ENCODE measurements around the gene TTC28.
"Not testable (repeated sequence)": the region's sequence is repeated elsewhere in the genome, so short reads cannot be mapped to it uniquely, and the experiment has no call there.

The TTC28 gene

DNA sequence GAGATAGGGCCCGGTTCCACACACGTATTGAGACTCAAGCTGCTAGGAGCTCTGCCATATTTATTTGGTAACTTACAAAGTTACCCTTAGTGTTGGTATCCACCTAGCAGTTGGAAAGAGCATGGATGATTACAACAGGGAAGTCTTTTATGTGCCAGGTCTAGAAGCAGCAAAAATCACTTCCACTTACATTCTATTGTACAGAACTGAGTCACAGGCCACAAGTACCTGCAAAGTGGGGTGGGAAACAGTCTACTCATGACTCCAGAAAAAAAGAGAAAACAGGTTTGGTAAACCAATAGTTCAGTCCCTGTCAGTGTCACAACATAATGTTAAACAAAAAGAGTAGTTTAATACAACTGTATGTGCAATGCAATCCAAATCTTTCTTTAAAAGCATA, 480.9 kb downstream of the TTC28 start:
- TF ChIP-seq CTCF (IDR thresholded peaks at IDR 0.05; ENCODE audit: control extremely low read depth, extremely low read depth, low read depth, missing control alignments), result no peak
- ChIA-PET CTCF (no interaction called here), POLR2A (no interaction called here)
- DNase-seq (ENCODE audit: extremely low spot score), result no peak

GRCh38 chr22:28191571-28191970, 488.1 kb downstream of the TTC28 start:
- DNase-seq (ENCODE audit: extremely low spot score); POLR2A ChIA-PET: not testable (repeated sequence)

DNA sequence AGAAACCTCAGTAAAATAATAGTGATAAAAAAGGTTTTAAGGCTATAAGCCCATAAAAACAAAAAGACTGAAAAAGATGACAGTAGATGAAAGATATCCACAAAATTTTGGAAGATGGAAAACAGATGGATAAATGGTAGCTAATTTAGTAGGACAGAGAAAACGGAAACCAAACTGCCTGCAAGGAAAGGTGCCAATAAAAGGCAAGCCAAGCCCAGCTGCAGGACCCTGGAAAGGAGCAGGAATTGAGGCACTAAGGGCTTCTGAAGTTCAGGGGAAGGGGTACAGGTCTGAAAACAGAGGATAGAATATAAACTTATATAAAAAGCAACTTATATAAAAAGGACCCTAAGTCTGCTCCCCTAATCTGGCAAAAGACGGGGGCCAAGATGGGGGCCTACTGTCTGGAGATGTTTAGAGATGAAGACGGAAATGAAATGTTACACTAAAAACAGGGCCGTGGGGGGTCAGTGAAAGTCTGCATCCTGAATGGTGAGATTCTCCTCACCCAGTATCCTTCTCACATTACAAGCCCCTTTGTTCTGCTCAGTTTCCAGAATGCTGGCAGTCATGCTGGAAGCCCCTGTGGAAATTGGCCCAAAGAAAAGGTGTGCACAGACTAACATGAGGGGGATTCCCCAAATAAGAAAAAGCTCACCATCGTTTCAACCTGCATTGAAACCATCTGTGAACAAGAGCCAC, 491.3 kb downstream of the TTC28 start:
- ChIA-PET POLR2A (no interaction called here), CTCF (interaction anchor here (0.8 kb wide), 1 partner anchor 125 kb away, joined by 3 read pairs; no protein-coding TSS in a partner anchor)
- TF ChIP-seq CTCF (IDR thresholded peaks at IDR 0.05; ENCODE audit: control extremely low read depth, extremely low read depth, low read depth, missing control alignments), result no peak
- no peak for DNase-seq (ENCODE audit: extremely low spot score)

More at GRCh38 chr22:28191571-28191970, 488.1 kb downstream of the TTC28 start:
- CTCF ChIA-PET, result not testable (repeated sequence)

GRCh38 chr22:28187612-28188011, 492.0 kb downstream of the TTC28 start:
- ChIA-PET POLR2A (no interaction called here), CTCF (interaction anchor here (0.8 kb wide), 1 partner anchor 124 kb away, joined by 3 read pairs; no protein-coding TSS in a partner anchor)
- no peak for DNase-seq (ENCODE audit: extremely low spot score)
- no peak for TF ChIP-seq CTCF (IDR thresholded peaks at IDR 0.05; ENCODE audit: control extremely low read depth, extremely low read depth, low read depth, missing control alignments)

GRCh38 chr22:28186641-28187040, 493.0 kb downstream of the TTC28 start:
- POLR2A ChIA-PET, result no interaction called here
- CTCF ChIA-PET, result no interaction called here
- no peak for TF ChIP-seq CTCF (IDR thresholded peaks at IDR 0.05; ENCODE audit: control extremely low read depth, extremely low read depth, low read depth, missing control alignments)
- no peak for DNase-seq (ENCODE audit: extremely low spot score)

DNA sequence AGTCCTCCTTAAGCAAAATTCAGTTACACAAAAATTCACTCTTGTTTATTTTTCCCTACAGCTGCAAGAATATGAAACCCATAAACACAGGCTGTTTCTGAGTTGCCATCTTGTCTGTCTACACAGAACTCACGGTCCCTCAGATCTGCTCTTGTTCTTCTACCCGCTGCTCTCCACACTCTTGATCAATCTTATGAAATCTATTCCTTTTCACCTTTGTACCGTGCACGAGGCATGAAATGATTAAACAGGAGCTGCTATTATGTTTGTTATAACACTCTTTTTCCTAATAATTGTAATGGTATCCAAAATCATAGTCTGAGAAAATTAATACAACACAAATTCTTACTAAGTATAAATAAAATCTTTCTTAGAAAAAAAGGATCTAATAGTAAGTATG, 494.5 kb downstream of the TTC28 start:
- POLR2A ChIA-PET, result no interaction called here
- CTCF ChIA-PET, result interaction anchor here (1.0 kb wide), 1 partner anchor 12 kb away, joined by 5 read pairs; no protein-coding TSS in a partner anchor
- TF ChIP-seq CTCF (IDR thresholded peaks at IDR 0.05; ENCODE audit: control extremely low read depth, extremely low read depth, low read depth, missing control alignments), result no peak
- no peak for DNase-seq (ENCODE audit: extremely low spot score)

DNA sequence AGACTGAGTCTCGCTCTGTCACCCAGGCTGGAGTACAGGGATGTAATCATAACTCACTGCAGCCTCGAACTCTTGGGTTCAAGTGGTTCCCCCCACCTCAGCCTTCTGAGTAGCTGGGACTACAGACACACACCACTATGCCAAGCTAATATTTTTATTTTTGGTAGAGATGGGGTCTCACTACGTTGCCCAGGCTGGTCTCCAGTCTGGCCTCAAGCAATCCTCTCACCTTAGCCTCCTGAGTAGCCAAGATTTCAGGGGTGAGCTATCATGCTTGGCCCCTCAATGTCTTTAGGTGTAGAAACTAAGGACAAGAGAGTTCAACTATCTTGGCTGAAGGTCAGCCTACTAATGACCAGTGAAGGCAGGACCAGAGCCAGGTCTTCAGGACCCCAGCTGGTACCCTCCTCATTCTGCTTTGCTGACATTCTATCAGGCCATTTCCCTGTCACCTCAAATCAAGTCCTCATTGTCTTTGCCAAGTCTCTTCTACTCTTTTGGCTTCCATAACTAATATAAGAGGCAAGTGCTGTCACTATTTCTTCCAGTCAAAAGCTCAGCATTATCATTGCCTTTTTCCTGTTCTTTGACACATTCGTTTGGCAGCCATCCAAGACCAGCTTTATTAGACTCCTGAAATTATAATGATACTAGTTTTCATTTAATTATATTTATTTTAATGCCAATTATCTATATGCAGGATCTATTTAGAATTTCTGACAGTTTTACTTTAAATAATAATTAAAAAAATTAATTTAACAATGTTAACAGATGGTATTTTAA, 496.4 kb downstream of the TTC28 start:
- ChIA-PET CTCF (interaction anchor here (1.0 to 2.0 kb wide), 2 partner anchors 19 to 32 kb away, joined by 3 to 7 read pairs; no protein-coding TSS in a partner anchor), POLR2A (no interaction called here)
- no peak for DNase-seq (ENCODE audit: extremely low spot score)
- no peak for TF ChIP-seq CTCF (IDR thresholded peaks at IDR 0.05; ENCODE audit: control extremely low read depth, extremely low read depth, low read depth, missing control alignments)

Measured in GM10248 (cell line).